ENCODE data around the gene RGMA. TPM values are rescaled to one million over a fixed set of nuclear protein-coding genes. Genes with fewer than 3 reads are reported as not detected.

Gene RGMA
- not detected in 2 replicates for total RNA-seq

GRCh38 chr15:93088981-93089726 is at the start of gene RGMA:
TSS of gene RGMA (minus strand) at chr15:93089211. CDS start at chr15:93088932, 279 bp downstream.

Other genes with a start within 250 kb of the RGMA start
- 58.6 and 81.3 TPM in 2 replicates for gene CHD2, start 188.9 kb downstream of the RGMA start, total RNA-seq

All from placental pericyte (primary cell).